ENCODE results near the gene TRIM32.

DNA sequence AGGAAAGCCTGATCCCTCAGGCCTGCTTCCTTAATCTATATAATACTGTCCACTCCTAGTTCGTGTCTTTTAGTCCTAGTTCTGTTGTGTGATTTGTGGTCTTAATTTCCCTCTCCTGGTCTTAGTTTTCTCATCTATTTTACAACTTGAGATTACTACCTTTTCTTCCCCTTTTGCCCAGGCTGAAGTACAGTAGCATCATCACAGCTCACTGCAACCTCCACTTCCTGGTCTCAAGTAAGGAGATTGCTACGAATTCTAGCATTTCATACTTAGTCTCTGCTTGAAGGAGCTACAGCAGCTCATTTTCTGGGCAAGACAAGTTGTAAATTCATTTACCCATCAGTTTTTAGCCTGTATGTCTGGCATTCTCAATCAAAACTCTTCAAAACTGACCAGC lies 5.5 kb downstream of the TRIM32 start:
- TF ChIP-seq GATA2 (IDR thresholded peaks at IDR 0.05; ENCODE audit: low read depth, low read length) (no peak), GATA3 (IDR thresholded peaks at IDR 0.05; ENCODE audit: low read depth, low read length) (no peak)
